PFSK-1 (cell line): ENCODE measurements around the gene XYLT2.

Experiments
- FOXP2 ChIP-seq: optimal IDR thresholded peaks from 2 replicates; pipeline ENCODE3; 2011; ENCODE audit warnings: borderline replicate concordance, control low read depth, inconsistent platforms; ENCODE audit not compliant: insufficient read depth; ENCODE audit errors: extremely low read length, extremely low read depth
- POLR2AphosphoS5 ChIP-seq: IDR thresholded peaks from 2 replicates; pipeline ENCODE4 v1.6.1; 2012; ENCODE audit warnings: low read depth, mild to moderate bottlenecking, control low read depth, low read length, moderate library complexity
- REST ChIP-seq, 2 experiments: IDR thresholded peaks; 2 replicates each; pipeline versions ENCODE4 v1.6.1 to v1.8.0; 2011 to 2012; ENCODE audit warnings: low read depth in 2 of 2, low read length in 2 of 2, control low read depth in 1 of 2, inconsistent platforms in 1 of 2, mild to moderate bottlenecking in 1 of 2, moderate library complexity in 1 of 2; ENCODE audit not compliant: insufficient read depth in 1 of 2
- SIN3A ChIP-seq: IDR thresholded peaks from 2 replicates; pipeline ENCODE4 v1.6.1; 2012; ENCODE audit warnings: mild to moderate bottlenecking, low read length, moderate library complexity, borderline replicate concordance; ENCODE audit not compliant: insufficient read depth
- TAF1 ChIP-seq: IDR thresholded peaks from 2 replicates; pipeline ENCODE4 v1.6.1; 2012; ENCODE audit warnings: low read length, control low read depth, borderline replicate concordance; ENCODE audit not compliant: insufficient read depth

The XYLT2 gene

DNA sequence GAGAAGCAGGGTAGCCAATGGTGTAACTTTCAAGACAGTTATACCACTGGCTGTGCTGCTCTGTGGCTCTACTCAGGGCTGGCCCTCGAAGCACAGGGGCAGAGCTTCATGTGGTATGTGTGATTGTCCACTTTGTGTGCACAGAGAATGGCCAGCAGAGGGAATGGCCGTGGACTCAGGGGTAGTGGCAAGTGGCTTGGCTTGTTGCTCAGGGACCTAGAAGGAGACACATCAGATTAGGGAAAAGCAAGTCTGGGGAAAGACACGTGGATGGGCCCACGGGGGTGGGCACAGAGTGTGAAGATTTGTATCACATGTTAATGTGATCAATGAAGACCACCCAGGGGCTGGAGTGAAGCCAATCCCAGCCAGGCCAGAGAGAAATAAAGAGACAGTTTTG, 20.0 kb upstream of the XYLT2 start:
- TF ChIP-seq REST (IDR thresholded peaks at IDR 0.05; ENCODE audit: insufficient read depth in 1 of 2, low read depth in 2 of 2, low read length in 2 of 2): no peak
- TF ChIP-seq SIN3A: no peak
- no peak for TF ChIP-seq FOXP2
- no peak for TF ChIP-seq POLR2AphosphoS5
- no peak for TF ChIP-seq TAF1

- TF ChIP-seq REST (IDR thresholded peaks at IDR 0.05; ENCODE audit: insufficient read depth in 1 of 2, low read depth in 2 of 2, low read length in 2 of 2) (no peak), SIN3A (no peak), POLR2AphosphoS5 (no peak), FOXP2 (no peak), TAF1 (no peak)
These were observed 19.0 kb upstream of the XYLT2 start for GRCh38 chr17:50326831-50327364.

GRCh38 chr17:50328363-50329325, 17.3 kb upstream of the XYLT2 start:
- TF ChIP-seq FOXP2: no peak
- no peak for TF ChIP-seq POLR2AphosphoS5
- no peak for TF ChIP-seq TAF1
- TF ChIP-seq REST (IDR thresholded peaks at IDR 0.05; ENCODE audit: insufficient read depth in 1 of 2, low read depth in 2 of 2, low read length in 2 of 2): no peak
- no peak for TF ChIP-seq SIN3A

- TF ChIP-seq REST (IDR thresholded peaks at IDR 0.05; ENCODE audit: insufficient read depth in 1 of 2, low read depth in 2 of 2, low read length in 2 of 2): no peak
- TF ChIP-seq SIN3A: no peak
- TF ChIP-seq POLR2AphosphoS5: no peak
- TF ChIP-seq FOXP2: no peak
- TF ChIP-seq TAF1: no peak
These were observed 16.2 kb upstream of the XYLT2 start for GRCh38 chr17:50329716-50330115.
